ENCODE measurements around the gene HOXD1.

GRCh38 chr2:176164611-176165369, 23.7 kb upstream of the HOXD1 start:
- TF ChIP-seq CTCF (IDR thresholded peaks at IDR 0.05) = no peak
- TF ChIP-seq POLR2A (IDR thresholded peaks at IDR 0.05) = no peak

All from prostate gland (tissue), 2 donors.